Bronchial epithelial cell (primary cell): ENCODE data around the gene FOXC1. TPM values are rescaled to one million over a fixed set of nuclear protein-coding genes. Genes with fewer than 3 reads are reported as not detected.

Source experiments
- DNase-seq: peaks from one replicate; pipeline ENCODE4 v3.0.0-alpha.2; 2010; ENCODE audit warnings: low read depth
- FAIRE-seq: peaks from 2 replicates; lab custom pipeline; 2011; peaks lifted over from hg19 to GRCh38; lab: Jason Lieb, UNC
- H3K27me3 ChIP-seq: 2 replicates; pipeline ENCODE4 v1.5.1; 2011; ENCODE audit warnings: low read length; ENCODE audit not compliant: control insufficient read depth, insufficient read depth
- H3K36me3 ChIP-seq: 2 replicates; pipeline ENCODE4 v1.5.1; 2011; ENCODE audit warnings: low read length; ENCODE audit not compliant: control insufficient read depth, insufficient read depth
- H3K4me3 ChIP-seq: 2 replicates; pipeline ENCODE4 v1.5.1; 2011; ENCODE audit warnings: mild to moderate bottlenecking, low read depth, low read length, control low read depth
- total RNA-seq: library from RNA; depleted of rRNA; stranded (reverse); fragments of >200 nt; gene quantifications from 2 replicates; pipeline ENCODE4 v1.2.1, GENCODE V29; 2014
- TF ChIP-seq, protein P1 (sequence below): IDR thresholded peaks from 2 replicates; pipeline ENCODE4 v1.5.1; 2011; ENCODE audit warnings: mild to moderate bottlenecking, moderate library complexity, low read length, control low read depth, inconsistent platforms; ENCODE audit not compliant: insufficient read depth, severe bottlenecking

FOXC1 gene
- total RNA-seq, 1 donor from 2014 or later = 3.7 TPM

- TF ChIP-seq, protein P1, sequence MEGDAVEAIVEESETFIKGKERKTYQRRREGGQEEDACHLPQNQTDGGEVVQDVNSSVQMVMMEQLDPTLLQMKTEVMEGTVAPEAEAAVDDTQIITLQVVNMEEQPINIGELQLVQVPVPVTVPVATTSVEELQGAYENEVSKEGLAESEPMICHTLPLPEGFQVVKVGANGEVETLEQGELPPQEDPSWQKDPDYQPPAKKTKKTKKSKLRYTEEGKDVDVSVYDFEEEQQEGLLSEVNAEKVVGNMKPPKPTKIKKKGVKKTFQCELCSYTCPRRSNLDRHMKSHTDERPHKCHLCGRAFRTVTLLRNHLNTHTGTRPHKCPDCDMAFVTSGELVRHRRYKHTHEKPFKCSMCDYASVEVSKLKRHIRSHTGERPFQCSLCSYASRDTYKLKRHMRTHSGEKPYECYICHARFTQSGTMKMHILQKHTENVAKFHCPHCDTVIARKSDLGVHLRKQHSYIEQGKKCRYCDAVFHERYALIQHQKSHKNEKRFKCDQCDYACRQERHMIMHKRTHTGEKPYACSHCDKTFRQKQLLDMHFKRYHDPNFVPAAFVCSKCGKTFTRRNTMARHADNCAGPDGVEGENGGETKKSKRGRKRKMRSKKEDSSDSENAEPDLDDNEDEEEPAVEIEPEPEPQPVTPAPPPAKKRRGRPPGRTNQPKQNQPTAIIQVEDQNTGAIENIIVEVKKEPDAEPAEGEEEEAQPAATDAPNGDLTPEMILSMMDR = no peak
- no peak for FAIRE-seq
- Histone ChIP-seq H3K27me3 (no peaks in the 10 kb centered on the region), H3K36me3 (no peaks in the 10 kb centered on the region), H3K4me3 (no peak overlapping the region)
- no peak for DNase-seq
These were observed 10.2 kb downstream of the FOXC1 start for GRCh38 chr6:1619673-1620503.

DNA sequence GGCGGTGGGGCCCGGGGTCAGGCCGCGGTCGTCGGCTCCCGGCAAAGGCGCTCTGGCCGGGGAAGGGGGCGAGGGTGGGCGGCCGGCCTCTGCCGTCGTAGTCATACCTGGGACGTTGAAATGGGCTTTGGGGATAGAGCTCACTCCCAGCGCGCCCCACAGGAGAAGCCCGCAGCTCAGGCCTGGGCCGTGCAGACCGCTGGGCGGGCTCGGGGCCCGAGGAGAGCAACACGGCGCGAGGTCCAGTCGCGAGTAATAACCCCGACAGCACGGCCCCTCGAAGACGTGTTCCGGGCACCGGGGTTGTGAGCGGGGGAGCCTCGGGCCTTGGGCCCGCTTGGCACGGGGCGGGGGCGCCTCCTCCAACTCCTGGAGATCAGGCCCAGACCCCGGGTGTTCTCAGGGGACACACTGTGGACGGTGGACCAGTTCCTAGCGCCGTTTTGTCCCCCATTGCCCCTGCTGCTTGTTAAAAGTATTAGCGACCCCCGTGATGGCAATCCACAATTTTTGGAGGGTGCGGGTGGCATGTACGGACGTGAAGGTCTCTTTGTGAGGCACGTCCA lies 10.9 kb downstream of the FOXC1 start:
- no peaks in the 10 kb centered on the region for H3K36me3 ChIP-seq
- H3K4me3 ChIP-seq = no peak overlapping the region
- TF ChIP-seq, protein P1 = no peak
- no peak for FAIRE-seq
- H3K27me3 ChIP-seq = no peaks in the 10 kb centered on the region
- DNase-seq = no peak

DNA sequence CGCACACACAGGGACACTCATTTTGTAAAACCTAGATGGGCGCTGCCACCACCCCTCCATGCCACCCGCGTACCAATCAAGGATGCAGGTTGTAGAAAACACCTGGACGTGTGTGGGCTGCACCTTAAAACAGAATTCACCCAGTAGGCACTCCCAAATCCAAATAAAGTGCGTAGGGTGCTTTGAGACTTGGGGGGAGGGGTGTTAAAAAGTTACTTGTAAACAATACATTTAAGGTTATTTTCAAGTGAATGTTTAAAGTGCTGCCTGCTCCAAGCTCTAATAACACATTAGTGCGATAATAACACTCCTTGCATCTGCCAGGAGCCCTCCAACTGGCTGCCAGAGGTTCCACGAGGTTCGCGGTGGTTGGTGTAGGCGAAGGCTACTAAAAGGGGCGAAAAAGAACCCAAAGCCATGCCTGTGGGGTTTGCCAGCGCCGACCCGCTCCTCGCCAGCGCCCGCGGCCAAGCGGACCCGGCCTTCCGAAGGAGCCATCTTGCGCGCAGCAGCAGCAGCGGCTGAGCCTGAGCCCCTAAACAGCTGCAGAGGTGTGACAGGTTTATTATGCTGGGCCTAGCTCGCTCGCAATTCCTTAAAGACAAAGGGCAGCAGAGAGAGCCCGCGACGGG lies 11.5 kb downstream of the FOXC1 start:
- no peak for DNase-seq
- no peaks in the 10 kb centered on the region for H3K36me3 ChIP-seq
- TF ChIP-seq, protein P1 = no peak
- no peak overlapping the region for H3K4me3 ChIP-seq
- peaks cover 2% of the 10 kb centered on the region for H3K27me3 ChIP-seq
- FAIRE-seq = no peak

- TF ChIP-seq, protein P1 = no peak
- Histone ChIP-seq H3K4me3 (no peak overlapping the region), H3K36me3 (no peaks in the 10 kb centered on the region), H3K27me3 (peaks cover 2% of the 10 kb centered on the region)
- FAIRE-seq (peak; percentile 52), DNase-seq (no peak)
These were observed 12.6 kb downstream of the FOXC1 start for GRCh38 chr6:1622220-1622850.

- H3K36me3 ChIP-seq = no peaks in the 10 kb centered on the region
- DNase-seq (no peak), FAIRE-seq (no peak)
- peaks cover 2% of the 10 kb centered on the region for H3K27me3 ChIP-seq
- no peak overlapping the region for H3K4me3 ChIP-seq
- TF ChIP-seq, protein P1 = no peak
These were observed 13.4 kb downstream of the FOXC1 start for GRCh38 chr6:1622851-1623768.
